Neural cell (in vitro differentiated cells): ENCODE data around the gene PPP1R12C. TPM values are rescaled to one million over a fixed set of nuclear protein-coding genes. Genes with fewer than 3 reads are reported as not detected.

Experiments
- H2AFZ ChIP-seq: fragments of 200-600, 300-800 bp; sonication (generic), shearing (Covaris generic); 2 replicates; pipeline ENCODE4 v1.6.0; 2014; ENCODE audit warnings: low read depth, mild to moderate bottlenecking, antibody characterized with exemption, low read length, moderate library complexity
- H3F3A ChIP-seq: fragments of 200-600 bp; shearing (Covaris generic); 2 replicates; pipeline ENCODE4 v1.6.1; 2016; ENCODE audit warnings: mild to moderate bottlenecking, moderate library complexity, mixed read lengths, antibody characterized with exemption, low read length; ENCODE audit not compliant: insufficient read depth, poor library complexity, severe bottlenecking
- H3K27ac ChIP-seq: fragments of 200-600, 300-800 bp; sonication (generic), shearing (Covaris generic); 2 replicates; pipeline ENCODE4 v1.5.1; 2014; ENCODE audit warnings: mild to moderate bottlenecking, low read length, moderate library complexity
- H3K27me3 ChIP-seq: fragments of 300-800, 200-600 bp; sonication (generic), shearing (Covaris generic); 2 replicates; pipeline ENCODE4 v1.6.0; 2014; ENCODE audit warnings: mild to moderate bottlenecking, low read depth, low read length, moderate library complexity; ENCODE audit not compliant: insufficient read depth
- H3K36me3 ChIP-seq: fragments of 300-800, 200-600 bp; sonication (generic), shearing (Covaris generic); 2 replicates; pipeline ENCODE4 v1.5.1; 2014; ENCODE audit warnings: mild to moderate bottlenecking, antibody characterized with exemption, low read length, moderate library complexity; ENCODE audit not compliant: insufficient read depth
- H3K4me2 ChIP-seq: fragments of 300-800, 200-600 bp; sonication (generic), shearing (Covaris generic); 2 replicates; pipeline ENCODE4 v1.6.0; 2014; ENCODE audit warnings: mild to moderate bottlenecking, low read length
- H3K4me3 ChIP-seq: fragments of 300-800, 200-600 bp; sonication (generic), shearing (Covaris generic); 2 replicates; pipeline ENCODE4 v1.5.1; 2014; ENCODE audit warnings: mild to moderate bottlenecking, low read length, moderate library complexity
- H3K79me2 ChIP-seq: fragments of 200-600 bp; shearing (Covaris generic); replicated peaks from 2 replicates; pipeline ENCODE4 v1.6.0; 2014; ENCODE audit warnings: mild to moderate bottlenecking, low read length, moderate library complexity; ENCODE audit not compliant: insufficient read depth
- H3K9ac ChIP-seq: fragments of 300-800, 200-600 bp; sonication (generic), shearing (Covaris generic); 2 replicates; pipeline ENCODE4 v1.6.1; 2016; ENCODE audit warnings: mild to moderate bottlenecking, low read length, mixed read lengths
- H3K9me2 ChIP-seq: fragments of 200-600 bp; shearing (Covaris generic); 2 replicates; pipeline ENCODE4 v1.6.1; 2016; ENCODE audit warnings: mild to moderate bottlenecking, low read length, mixed read lengths; ENCODE audit not compliant: insufficient read depth
- H3K9me3 ChIP-seq: fragments of 200-600, 300-800 bp; sonication (generic), shearing (Covaris generic); 2 replicates; pipeline ENCODE4 v1.6.1; 2016; ENCODE audit warnings: mild to moderate bottlenecking, mixed run types, low read length, moderate library complexity, mixed read lengths
- H4K20me1 ChIP-seq: fragments of 200-600 bp; shearing (Covaris generic); 2 replicates; pipeline ENCODE4 v1.6.1; 2016; ENCODE audit warnings: mild to moderate bottlenecking, mixed run types; ENCODE audit not compliant: insufficient read depth
- CTCF ChIP-seq: fragments of 450-650 bp; IDR thresholded peaks from 2 replicates; pipeline ENCODE4 v1.5.1; 2014; ENCODE audit warnings: antibody characterized with exemption, mild to moderate bottlenecking, moderate library complexity; ENCODE audit not compliant: poor library complexity, severe bottlenecking
- EP300 ChIP-seq: fragments of 450-650 bp; conservative IDR thresholded peaks from 2 replicates; pipeline ENCODE4 v1.6.1; 2014; ENCODE audit warnings: antibody characterized with exemption, mild to moderate bottlenecking, moderate library complexity; ENCODE audit not compliant: poor library complexity, severe bottlenecking
- EZH2 ChIP-seq: fragments of 200-600, 300-800 bp; shearing (Covaris generic), sonication (generic); IDR thresholded peaks from 2 replicates; pipeline ENCODE4 v1.6.1; 2014; ENCODE audit warnings: antibody characterized with exemption, low read length, borderline replicate concordance, mild to moderate bottlenecking; ENCODE audit not compliant: insufficient read depth, poor library complexity, severe bottlenecking
- MXI1 ChIP-seq: fragments of 450-650 bp; conservative IDR thresholded peaks from 2 replicates; pipeline ENCODE4 v1.6.1; 2014; ENCODE audit warnings: antibody characterized with exemption, mild to moderate bottlenecking; ENCODE audit not compliant: poor library complexity, severe bottlenecking
- POLR2AphosphoS5 ChIP-seq: IDR thresholded peaks from 2 replicates; pipeline ENCODE4 v1.6.1; 2012
- RAD21 ChIP-seq: fragments of 450-650 bp; conservative IDR thresholded peaks from 2 replicates; pipeline ENCODE4 v1.6.1; 2014; ENCODE audit warnings: antibody characterized with exemption, mild to moderate bottlenecking, moderate library complexity
- SMC3 ChIP-seq: fragments of 450-650 bp; conservative IDR thresholded peaks from 2 replicates; pipeline ENCODE4 v1.6.1; 2014; ENCODE audit warnings: antibody characterized with exemption, mild to moderate bottlenecking, moderate library complexity; ENCODE audit not compliant: poor library complexity
- TAF1 ChIP-seq: IDR thresholded peaks from 2 replicates; pipeline ENCODE4 v1.6.1; 2012; ENCODE audit warnings: low read depth
- polyA plus RNA-seq: library from polyadenylated mRNA; depleted of rRNA; stranded (reverse); fragments of >200 nt; gene quantifications from 2 replicates; pipeline ENCODE4 v1.2.3, GENCODE V29; 2014
- TF ChIP-seq, protein P1 (sequence below): IDR thresholded peaks from 2 replicates; pipeline ENCODE4 v1.6.1; 2012; ENCODE audit warnings: borderline replicate concordance

The PPP1R12C gene
- polyA plus RNA-seq, 1 donor from 2014 or later, result 109 TPM

DNA sequence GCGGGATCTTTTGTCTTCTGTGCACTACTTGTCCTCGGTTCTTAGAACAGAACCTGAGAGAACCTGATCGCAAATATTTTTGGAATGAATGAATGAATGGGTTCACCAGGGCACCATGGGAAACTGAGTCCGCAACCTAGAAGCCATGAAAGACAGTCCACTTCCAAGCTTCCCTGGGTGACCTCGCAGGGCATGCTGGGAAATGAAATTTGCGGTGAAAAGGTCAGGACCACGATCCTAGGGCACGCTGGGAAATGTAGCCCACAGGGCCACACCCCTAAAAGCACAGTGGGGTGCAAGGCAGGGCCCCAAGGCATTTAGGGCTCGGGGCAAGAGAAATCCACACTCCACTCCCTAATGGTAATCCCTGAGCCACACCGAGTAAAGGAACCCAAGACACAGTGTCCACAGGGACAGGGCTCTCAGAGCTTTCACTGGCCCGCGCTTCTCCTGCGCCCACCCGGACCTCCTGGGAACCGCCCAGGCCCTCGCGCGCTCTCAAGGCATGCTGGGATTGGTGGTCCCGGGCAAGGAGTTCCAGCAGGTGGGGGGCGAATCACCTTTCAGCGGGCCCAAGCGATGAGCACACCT is 1.1 kb upstream of the PPP1R12C start:
- no peaks in the 10 kb centered on the region for H3K9me2 ChIP-seq
- H3F3A ChIP-seq, result no peaks in the 10 kb centered on the region
- peak overlapping the region; percentile 77 for H2AFZ ChIP-seq
- TF ChIP-seq SMC3 (no peak), EZH2 (no peak), TAF1 (no peak), POLR2AphosphoS5 (no peak), MXI1 (no peak), RAD21 (no peak), EP300 (no peak), CTCF (no peak)
- TF ChIP-seq, protein P1, sequence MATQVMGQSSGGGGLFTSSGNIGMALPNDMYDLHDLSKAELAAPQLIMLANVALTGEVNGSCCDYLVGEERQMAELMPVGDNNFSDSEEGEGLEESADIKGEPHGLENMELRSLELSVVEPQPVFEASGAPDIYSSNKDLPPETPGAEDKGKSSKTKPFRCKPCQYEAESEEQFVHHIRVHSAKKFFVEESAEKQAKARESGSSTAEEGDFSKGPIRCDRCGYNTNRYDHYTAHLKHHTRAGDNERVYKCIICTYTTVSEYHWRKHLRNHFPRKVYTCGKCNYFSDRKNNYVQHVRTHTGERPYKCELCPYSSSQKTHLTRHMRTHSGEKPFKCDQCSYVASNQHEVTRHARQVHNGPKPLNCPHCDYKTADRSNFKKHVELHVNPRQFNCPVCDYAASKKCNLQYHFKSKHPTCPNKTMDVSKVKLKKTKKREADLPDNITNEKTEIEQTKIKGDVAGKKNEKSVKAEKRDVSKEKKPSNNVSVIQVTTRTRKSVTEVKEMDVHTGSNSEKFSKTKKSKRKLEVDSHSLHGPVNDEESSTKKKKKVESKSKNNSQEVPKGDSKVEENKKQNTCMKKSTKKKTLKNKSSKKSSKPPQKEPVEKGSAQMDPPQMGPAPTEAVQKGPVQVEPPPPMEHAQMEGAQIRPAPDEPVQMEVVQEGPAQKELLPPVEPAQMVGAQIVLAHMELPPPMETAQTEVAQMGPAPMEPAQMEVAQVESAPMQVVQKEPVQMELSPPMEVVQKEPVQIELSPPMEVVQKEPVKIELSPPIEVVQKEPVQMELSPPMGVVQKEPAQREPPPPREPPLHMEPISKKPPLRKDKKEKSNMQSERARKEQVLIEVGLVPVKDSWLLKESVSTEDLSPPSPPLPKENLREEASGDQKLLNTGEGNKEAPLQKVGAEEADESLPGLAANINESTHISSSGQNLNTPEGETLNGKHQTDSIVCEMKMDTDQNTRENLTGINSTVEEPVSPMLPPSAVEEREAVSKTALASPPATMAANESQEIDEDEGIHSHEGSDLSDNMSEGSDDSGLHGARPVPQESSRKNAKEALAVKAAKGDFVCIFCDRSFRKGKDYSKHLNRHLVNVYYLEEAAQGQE, result no peak
- no peaks in the 10 kb centered on the region for H3K27me3 ChIP-seq
- H3K9ac ChIP-seq, result peak overlapping the region; percentile 67
- H3K4me3 ChIP-seq, result peak overlapping the region; percentile 75
- H3K27ac ChIP-seq, result peak overlapping the region; percentile 74
- no peaks in the 10 kb centered on the region for H3K36me3 ChIP-seq
- peak overlapping the region; percentile 84 for H3K4me2 ChIP-seq
- H3K79me2 ChIP-seq, result peaks cover 34% of the 10 kb centered on the region
- H4K20me1 ChIP-seq, result peaks cover 9% of the 10 kb centered on the region
- no peaks in the 10 kb centered on the region for H3K9me3 ChIP-seq

DNA sequence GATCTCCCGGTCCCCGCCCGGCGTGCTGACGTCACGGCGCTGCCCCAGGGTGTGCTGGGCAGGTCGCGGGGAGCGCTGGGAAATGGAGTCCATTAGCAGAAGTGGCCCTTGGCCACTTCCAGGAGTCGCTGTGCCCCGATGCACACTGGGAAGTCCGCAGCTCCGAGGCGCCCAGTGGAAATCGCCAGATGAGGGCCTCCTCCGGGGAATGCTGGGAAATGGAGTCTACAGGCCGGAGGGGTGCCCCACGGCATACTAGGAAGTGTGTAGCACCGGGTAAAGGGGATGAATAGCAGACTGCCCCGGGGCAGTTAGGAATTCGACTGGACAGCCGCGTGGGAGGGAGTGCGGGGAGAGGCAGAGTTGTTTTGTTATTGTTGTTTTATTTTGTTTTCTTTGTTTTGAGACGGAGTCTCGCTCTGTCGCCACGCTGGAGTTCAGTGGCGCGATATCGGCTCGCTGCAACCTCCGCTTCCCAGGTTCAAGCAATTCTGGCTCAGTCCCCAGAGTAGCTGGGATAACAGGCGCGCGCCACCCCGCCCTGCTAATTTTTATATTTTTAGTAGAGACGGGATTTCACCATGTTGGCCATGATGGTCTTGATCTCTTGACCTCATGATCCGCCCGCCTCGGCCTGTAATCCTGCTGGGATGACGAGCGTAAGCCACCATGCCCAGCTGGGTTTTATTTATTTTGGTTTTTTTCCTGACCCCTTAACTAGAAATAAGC is 390 bp upstream of the PPP1R12C start:
- H3K27ac ChIP-seq, result peak overlapping the region; percentile 74
- no peaks in the 10 kb centered on the region for H3K27me3 ChIP-seq
- H2AFZ ChIP-seq, result peak overlapping the region; percentile 77
- peaks cover 41% of the 10 kb centered on the region for H3K79me2 ChIP-seq
- H3K9me2 ChIP-seq, result no peaks in the 10 kb centered on the region
- peak overlapping the region; percentile 75 for H3K4me3 ChIP-seq
- no peaks in the 10 kb centered on the region for H3F3A ChIP-seq
- H3K36me3 ChIP-seq, result no peaks in the 10 kb centered on the region
- peak; percentile 49 for TF ChIP-seq EP300
- peak; percentile 59 for TF ChIP-seq POLR2AphosphoS5
- TF ChIP-seq RAD21, result no peak
- TF ChIP-seq CTCF, result peak; percentile 28
- TF ChIP-seq SMC3, result no peak
- TF ChIP-seq, protein P1, result peak; percentile 21
- peak; percentile 69 for TF ChIP-seq MXI1
- H3K4me2 ChIP-seq, result peak overlapping the region; percentile 84
- H3K9me3 ChIP-seq, result no peaks in the 10 kb centered on the region
- H4K20me1 ChIP-seq, result peaks cover 9% of the 10 kb centered on the region
- H3K9ac ChIP-seq, result peak overlapping the region; percentile 67
